ENCODE results near the gene SNX9.

GRCh38 chr6:157952861-157953351 is 129.9 kb downstream of the SNX9 start:
- TF ChIP-seq POLR2A (IDR thresholded peaks at IDR 0.05; ENCODE audit: low read depth, low read length) = no peak
- TF ChIP-seq, protein P1, sequence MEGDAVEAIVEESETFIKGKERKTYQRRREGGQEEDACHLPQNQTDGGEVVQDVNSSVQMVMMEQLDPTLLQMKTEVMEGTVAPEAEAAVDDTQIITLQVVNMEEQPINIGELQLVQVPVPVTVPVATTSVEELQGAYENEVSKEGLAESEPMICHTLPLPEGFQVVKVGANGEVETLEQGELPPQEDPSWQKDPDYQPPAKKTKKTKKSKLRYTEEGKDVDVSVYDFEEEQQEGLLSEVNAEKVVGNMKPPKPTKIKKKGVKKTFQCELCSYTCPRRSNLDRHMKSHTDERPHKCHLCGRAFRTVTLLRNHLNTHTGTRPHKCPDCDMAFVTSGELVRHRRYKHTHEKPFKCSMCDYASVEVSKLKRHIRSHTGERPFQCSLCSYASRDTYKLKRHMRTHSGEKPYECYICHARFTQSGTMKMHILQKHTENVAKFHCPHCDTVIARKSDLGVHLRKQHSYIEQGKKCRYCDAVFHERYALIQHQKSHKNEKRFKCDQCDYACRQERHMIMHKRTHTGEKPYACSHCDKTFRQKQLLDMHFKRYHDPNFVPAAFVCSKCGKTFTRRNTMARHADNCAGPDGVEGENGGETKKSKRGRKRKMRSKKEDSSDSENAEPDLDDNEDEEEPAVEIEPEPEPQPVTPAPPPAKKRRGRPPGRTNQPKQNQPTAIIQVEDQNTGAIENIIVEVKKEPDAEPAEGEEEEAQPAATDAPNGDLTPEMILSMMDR (conservative IDR thresholded peaks at IDR 0.05; ENCODE audit: low read depth, low read length) = no peak
- TF ChIP-seq, protein P2, sequence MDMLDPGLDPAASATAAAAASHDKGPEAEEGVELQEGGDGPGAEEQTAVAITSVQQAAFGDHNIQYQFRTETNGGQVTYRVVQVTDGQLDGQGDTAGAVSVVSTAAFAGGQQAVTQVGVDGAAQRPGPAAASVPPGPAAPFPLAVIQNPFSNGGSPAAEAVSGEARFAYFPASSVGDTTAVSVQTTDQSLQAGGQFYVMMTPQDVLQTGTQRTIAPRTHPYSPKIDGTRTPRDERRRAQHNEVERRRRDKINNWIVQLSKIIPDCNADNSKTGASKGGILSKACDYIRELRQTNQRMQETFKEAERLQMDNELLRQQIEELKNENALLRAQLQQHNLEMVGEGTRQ (IDR thresholded peaks at IDR 0.05; ENCODE audit: low read depth, low read length) = no peak
- no peak for TF ChIP-seq RFX5 (IDR thresholded peaks at IDR 0.05; ENCODE audit: low read depth, low read length)
- no peak for TF ChIP-seq NFE2L2 (IDR thresholded peaks at IDR 0.05; ENCODE audit: low read depth, low read length)

All from IMR-90 (cell line).